GM18519 (cell line): Measurements from ENCODE around the gene SNRPB2.

Experiments
- ATAC-seq: cut with Tn5 transposase; IDR thresholded peaks from one replicate; pipeline ENCODE4 v1.9.1; 2021; ENCODE audit warnings: mild to moderate bottlenecking, moderate library complexity; ENCODE audit not compliant: unreplicated experiment, low FRiP score

SNRPB2 gene

DNA sequence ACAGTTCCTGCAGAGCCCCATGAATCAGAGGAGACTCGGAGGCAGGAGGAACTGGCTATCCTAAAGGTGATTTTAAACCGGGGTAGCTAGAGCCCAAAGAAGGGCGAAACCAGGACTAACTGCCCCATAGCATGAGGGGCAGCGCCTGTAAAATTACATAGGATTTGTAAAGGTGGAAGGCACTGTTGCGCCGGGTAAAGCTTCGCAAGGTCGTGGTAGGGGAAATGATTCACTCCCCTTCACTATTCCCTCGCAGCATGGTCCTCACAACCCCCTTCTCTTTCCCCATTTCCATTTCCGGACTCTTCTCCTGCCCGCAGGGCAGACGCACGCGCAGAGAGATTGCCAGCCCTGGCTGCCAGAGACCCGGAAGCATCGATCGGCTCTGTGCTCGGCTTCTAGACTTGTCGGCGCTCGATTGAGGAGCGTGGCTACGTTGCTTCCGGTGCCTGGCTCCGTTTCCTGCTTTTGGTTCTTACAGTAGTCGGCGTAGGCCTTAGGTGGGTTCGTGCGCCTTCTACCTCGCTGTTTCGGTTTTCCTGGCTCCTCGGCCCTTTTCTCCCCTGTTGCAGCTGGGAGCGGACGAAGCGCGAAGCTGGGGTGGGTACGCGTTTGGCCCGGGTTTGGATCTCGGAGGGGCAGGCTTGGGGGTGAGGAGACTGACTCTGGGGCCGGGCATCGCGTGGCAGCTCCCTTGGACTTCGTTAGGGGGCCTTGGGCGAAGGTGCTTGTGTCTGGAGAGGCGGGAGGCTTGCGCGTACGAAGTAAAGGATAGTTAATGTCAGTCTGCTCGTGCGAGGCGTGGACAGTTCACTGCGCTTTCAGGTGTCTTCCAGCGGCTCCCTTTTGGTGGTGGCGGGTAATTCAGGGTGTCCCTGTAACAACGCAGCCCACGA, at the start of gene SNRPB2:
Gene SNRPB2 (plus strand): TSS at position 462 of the 896 bp plus-strand sequence. CDS start 1,677 bp downstream, outside the sequence.
- peak; percentile 98 for ATAC-seq

DNA sequence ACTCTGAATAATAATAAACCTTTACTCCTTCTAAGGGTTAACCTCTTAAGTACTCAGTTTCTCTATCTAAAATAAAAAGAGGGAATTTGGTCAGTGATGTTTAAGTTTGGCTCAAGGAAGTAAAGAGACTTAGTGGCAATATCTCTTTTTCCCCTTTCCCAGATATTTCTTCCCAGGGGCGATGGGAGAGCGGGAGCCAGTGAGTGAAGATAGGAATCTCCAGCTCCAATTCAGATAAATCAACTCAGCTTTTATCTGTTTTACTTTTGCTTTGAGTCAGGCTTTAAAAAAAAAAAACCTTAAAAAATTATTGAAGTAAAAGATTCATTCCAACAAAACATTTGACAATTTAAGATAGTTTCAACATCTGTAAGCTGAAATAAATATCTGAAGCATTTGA, 45.4 kb upstream of the SNRPB2 start:
- ATAC-seq: no peak

DNA sequence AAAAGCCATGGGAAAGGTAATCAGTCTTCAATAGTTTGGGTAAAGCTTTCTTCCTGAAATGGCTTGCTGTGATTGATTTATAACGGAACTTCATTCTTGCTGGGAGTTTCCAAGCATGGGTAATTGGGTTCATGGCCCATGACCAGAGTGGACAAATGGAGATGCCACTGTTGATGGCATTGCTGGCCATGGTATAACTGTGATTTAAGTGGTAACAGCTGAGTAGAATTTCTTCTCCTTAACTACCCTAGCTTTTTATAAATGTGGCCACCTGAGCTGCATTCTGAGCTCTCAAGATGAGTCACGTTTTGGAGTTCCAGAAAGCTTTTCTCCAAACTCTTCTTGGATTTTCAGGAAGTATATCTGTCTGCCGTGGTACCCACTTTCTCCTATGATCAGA, 39.9 kb upstream of the SNRPB2 start:
- no peak for ATAC-seq

DNA sequence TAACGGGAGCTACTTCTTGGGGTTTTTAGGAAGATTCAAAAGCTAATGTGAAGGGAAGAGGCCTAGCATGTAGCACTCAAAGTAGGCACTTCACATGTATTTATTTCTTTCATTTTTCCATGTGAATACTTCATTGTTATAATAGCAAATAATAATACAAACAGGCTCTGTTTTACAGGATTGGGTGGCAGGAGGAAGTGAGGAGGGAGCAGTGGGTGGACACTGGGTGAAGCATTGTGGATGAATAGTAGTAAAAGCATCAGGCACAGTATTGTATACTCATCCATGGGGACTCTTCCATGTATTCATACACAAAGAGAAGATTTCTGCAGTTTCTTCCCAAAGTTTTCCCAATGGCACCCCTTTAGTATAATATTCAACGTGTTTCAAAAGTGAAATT, 38.4 kb upstream of the SNRPB2 start:
- ATAC-seq: no peak

DNA sequence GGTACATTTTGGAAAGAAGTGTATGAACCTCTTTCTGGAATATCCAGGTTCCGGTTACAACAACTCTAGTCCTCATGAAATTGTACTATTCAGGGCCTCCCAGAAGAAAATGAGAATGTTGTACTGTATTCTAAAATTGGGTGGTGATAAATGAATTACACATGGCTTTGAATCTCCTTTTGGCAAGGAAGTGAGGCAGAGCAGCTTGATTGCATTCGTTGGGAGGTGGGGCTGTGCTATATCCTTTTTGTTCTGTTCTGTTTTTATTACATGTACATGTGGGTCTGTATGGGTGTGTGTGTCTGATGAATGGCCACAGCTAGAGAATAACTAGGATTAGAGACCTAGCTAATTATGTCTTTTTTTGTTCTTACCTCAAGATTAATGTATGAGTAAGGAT, 37.8 kb upstream of the SNRPB2 start:
- no peak for ATAC-seq

DNA sequence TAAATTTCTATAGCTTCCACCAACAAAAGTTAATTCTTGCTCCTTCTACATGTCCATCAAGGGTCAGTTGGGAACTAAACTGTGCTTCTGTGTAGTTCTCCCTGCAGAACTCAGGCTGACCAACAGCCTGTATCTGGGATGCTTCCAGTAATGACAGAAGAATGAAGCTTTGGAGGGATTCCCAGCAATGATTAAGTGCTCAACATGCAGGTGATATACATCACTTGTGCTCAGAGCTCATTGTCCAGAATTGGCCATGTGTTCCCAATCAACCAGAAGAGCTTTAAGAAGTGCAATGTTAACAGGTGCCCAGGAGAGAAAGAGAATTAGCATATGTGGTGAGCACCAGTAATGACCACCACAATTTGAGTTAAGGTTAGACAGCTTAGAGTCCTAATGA, 37.4 kb upstream of the SNRPB2 start:
- no peak for ATAC-seq

DNA sequence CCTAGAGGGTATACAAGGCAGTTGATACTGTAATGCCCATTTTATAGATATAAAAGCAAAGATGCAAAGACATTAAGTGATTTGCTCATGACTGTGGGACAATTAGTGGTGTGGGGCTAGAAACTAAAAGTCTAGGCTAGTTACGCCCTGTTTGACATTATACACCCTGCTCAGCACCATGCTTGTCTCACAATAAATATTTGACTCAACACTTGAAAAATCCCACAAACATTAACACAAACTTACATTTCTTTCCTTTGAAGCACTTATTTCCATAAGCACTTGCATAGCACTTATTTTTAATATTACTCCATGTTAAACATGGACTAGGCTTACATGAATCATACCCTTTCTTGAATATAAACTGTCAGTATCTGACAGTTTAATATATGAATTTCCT, 36.5 kb upstream of the SNRPB2 start:
- no peak for ATAC-seq

DNA sequence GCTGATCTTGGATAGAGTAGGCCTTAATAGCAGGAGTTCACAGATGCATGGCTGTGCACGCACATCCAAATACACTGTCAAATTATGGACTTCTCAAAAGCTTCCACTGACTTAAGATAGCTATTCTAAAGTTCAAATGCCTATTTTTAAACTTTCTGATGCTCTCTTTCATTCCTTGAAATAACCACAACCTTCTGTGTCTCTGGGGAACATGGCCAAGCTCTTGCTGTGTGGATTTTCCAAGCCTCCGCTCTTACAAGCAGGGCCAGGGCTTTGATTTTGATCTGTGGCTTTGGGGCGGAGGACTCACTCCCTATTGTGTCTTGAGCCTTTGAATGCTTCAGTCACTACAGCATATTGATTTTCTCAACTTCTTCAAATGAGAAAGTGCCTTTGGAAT, 35.7 kb upstream of the SNRPB2 start:
- ATAC-seq: no peak

DNA sequence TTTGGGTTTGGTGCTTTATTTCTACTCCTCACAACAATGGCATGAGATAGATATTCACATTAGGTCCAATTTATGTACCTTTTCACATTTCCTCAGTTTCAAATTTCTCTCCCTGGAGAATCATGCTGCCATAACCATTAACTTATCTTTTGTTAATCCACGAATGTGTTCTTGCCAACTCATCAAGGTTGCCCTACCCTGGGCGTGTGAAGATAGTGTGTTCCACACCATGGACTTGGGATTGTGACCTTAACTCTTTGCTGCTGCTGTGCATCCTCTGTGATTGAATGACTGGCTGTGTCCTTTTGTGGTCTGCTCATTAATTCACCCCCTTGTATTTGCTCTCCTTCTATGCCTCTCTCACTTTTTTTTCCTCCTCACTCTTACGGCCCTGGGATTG, 34.2 kb upstream of the SNRPB2 start:
- no peak for ATAC-seq

DNA sequence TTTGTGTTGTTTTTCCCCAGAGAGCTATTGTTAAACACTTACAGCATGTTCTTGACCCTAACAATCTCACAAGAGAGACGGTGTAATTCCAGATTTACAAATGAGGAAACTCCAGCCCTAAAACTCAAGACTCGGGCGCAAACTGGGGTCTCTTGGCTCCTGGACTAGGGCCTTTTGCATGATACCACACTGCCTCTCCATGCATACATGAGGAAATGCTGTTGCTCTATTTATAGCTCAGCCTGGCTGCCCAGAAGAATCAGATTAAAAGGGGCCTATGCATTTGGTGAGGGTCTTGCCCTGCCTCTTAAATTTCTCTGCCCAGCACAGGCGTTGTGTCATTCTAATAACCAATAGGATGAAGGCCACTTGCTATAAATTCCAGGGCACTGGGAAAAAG, 30.5 kb upstream of the SNRPB2 start:
- no peak for ATAC-seq

DNA sequence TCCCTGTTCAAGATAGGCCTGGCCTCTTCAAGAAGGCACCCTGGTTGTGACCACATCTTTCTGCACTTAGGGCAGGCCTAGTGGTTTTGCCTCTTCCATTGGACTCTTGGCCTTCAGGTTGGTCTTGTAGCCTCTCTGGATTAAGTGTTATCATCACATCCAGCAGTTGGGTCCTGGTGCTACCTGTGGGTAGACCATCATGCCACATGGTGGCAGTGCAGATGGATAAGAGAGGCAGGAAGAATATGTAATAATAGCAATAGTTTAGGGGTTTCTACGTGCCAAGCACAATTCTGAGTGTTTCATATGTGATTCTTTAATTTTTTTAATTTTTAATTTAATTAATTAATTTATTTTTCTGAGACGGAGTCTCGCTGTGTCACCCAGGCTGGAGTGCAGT, 28.5 kb upstream of the SNRPB2 start:
- no peak for ATAC-seq

DNA sequence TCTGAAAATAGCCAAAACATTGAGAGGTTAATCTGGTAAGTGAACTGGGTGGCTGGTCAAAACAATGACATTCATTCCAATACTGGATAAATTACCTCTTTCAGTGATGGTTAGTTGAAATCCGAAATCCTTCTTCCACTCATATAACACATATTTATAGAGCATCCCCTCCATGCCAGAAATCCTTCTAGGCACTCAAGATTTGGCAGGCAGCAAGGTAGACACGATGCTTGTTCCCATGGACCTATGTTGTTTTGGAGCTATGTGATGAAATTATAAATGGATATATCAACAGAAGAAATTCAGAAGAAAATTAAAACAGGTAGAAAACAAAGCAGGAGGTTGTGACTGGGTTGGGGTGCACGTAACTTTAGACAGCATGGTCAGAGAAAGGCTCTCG, 26.3 kb upstream of the SNRPB2 start:
- no peak for ATAC-seq

DNA sequence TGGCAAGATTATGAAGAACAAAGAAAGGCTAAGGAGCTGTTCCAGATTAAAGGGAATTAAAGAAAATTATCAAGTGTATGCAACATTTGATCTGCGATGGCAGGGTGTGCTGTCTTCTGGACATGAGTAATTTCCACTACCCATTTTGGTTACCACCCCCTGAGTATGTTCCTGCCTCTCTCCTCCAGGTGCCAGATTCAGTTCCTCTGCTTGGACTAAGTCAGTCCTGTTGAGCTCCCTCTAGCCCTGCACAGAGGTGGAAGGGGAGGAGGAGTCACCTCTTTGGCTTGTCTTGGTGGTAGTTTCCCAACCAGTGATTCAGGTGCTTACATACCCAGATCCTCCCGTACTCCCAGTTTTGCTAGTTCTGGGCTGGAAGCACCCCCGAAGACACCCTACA, 22.2 kb upstream of the SNRPB2 start:
- ATAC-seq: peak; percentile 41

DNA sequence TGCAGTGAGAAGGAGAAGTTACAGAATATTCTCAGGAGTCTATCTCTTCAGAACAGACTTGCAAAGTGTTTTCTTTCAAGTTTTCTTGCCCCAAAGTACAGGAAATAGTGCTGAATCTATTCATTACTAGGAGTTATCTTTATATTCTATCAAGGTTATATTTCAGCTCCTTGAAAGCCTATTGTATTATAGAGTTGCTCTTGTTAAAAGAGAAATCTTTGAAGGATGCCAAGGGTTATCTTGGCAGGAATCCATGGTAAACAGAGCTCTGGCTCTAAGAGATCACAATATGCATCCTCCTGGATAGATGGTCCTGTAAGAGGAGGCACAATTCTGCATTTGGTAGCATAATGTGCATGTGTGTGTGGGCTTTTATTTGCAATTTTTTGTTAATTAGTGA, 21.2 kb upstream of the SNRPB2 start:
- ATAC-seq: no peak

DNA sequence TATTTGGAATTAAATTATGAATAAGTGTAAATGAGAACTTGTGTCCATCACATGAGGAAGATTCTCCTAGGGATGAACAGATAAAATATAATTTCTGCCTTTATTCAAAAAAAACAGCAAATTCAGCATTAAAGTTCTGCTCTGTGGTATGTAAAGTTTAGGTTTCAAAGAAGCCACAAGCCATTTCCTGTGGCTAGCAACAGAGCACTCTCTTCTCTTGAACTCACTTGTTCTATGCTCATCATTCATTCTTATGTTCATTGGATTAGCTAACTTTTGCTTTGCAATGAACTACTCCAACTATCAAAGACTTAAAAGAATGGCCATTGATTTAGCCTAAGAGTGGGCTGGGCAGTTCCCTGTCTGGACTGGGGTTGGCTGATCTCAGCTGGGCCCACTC, 20.8 kb upstream of the SNRPB2 start:
- peak; percentile 76 for ATAC-seq

DNA sequence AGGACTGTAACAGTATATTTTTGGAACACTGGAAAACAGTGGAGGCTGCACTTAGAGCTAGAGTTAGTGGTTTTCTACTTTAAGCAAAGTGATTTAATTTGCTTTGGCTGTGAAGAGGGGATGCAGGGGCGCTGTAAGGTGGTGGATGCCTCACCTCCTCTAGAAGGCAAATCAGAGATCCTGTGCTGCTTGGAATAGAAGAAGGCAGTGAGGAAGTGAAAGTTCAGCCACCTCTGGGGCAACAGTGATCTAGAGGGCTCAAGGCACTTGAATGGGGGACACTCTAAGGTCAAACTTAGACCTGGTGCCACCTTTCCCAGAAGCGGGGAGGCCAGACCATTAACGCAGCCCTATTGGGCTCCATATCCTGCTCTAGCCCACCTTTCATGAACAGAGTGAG, 19.0 kb upstream of the SNRPB2 start:
- no peak for ATAC-seq

DNA sequence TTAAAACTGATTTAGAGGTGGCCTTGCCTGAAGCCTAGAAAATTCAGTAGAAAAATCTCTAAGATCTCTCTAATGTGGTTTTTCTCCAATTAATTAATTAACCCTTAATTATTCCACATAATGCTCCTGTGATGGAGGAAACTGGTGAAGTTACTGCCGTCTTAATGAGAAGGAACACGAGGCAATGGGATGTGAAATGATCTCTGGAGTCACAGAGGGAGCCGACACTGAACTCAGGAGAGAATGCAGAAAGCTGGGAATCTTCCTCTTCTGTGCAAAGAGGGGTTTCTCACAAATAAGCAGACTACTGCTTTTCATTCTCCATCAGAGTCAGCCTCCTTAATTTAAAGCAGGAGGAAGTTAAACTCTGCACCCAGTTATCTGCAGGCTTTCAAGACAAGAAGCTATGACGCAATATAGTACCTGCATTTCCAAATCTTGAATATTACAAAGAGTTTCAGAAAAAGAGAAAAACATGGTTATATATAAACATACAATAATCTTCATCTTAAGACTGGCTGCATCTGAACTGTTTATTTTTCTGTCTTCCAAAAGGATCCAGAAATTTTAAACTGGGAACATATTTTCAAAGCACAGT, 18.1 kb upstream of the SNRPB2 start:
- ATAC-seq: no peak

DNA sequence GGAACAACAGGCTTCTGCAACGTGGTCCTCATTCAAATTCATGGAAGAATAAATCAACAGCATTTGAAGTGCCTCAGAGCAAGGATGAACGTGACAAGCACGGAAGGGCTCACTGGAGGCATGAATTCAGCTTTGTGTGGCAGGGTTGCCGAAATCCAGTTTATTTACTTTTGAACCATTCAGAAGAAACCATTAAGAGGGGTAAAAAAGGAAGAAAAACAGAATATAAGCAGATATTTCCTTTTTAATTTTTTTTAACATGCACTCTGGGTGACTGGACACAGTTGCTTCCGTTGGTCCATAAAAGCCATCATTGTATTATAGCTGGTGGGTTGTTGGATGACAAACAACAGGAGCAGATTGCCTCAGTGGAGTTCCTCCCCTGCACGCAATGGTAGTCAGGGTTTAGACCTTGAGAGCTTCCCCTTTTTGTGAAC, 17.3 kb upstream of the SNRPB2 start:
- no peak for ATAC-seq

DNA sequence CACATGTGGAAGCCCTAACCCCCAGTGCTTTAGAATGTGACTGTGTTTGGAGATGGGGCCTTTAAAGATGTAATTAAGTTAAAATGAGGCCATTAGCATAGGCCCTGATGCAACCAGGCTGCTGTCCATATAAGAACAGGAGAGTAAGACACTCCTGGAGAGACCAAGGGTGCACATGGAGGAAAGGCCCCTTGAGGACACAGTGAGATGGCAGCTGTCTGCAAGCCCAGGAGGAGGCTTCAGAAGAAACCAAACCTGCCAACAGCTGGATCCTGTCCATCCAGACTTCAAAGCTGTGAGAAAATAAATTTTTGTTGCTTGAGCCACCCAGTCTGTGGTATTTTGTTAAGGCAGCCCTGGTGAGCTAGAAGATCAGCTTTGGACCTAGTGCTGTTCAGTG, 16.8 kb upstream of the SNRPB2 start:
- ATAC-seq: no peak

DNA sequence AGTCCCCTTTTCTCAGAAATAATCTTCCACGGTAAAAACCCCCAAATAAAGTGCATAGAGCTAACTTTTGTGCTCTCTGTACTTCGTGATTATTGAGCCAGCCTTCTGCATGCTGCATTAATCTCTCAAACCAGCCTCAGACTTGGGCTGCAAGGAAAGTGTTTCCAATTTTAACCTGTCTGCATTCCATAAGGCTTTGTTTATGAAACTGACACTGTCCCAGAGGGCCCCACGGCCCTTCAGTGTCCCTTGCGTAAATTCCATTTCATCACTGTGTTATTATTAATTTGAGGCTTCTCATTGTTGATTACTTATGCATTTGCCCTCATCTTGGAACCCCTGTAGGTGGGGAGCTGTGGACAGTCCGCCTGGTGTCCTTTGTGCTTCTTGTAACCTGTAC, 15.6 kb upstream of the SNRPB2 start:
- ATAC-seq: no peak

DNA sequence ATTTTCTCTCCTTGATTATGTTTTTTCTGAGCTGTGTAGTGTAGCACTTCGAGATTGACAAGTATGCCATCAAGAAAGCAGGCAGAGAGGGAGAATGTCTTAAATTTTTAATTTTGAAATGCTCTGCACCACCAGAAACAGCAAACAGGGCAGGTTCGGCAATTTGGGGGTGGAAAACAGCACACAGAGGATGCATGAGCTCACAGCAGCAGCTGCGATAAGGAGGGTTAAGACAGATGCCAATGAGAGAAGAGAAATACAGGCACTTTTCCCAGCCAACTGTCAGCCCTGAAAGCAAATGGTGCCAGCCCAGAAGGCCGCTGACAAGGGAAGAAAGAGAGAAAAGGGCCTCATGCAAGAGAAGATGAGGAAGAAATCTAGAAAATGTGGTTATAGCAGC, 15.1 kb upstream of the SNRPB2 start:
- no peak for ATAC-seq

DNA sequence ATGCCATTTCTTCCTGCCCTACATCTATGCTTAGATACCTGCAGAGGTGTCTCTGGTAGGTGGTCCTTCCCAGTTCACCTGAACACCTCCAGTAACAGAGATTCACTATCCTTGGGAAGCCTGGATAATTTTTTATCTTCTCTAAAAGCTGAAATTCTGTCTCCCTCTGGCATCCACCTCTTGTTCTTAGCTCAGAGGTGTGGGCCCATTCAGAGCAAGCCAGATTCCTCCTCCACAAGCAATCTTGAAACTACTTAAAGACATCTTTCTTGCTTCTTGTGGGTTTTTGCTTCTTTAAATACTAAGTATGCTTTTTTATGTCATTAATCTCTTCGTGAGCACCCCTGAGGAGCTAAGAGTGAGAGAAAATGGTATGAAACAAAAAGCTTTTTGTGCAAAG, 10.4 kb upstream of the SNRPB2 start:
- no peak for ATAC-seq
